ENCODE data around the gene OPN4. TPM values are rescaled to one million over a fixed set of nuclear protein-coding genes. Genes with fewer than 3 reads are reported as not detected.

Gene OPN4
- total and polyA plus RNA-seq, 10 donors = not detected

GRCh38 chr10:86689146-86689545 is 34.8 kb downstream of the OPN4 start:
- intact Hi-C loops (cut with DNase I; ENCODE audit: low total_unique reads) = no loop called here
- H3K4me1 ChIP-seq = peaks cover 6 to 21% (median 9%) of the 10 kb centered on the region in 6 donors
- no peaks in the 10 kb centered on the region for H3K36me3 ChIP-seq
- TF ChIP-seq POLR2A (IDR thresholded peaks at IDR 0.05) (no peak), POLR2AphosphoS5 (IDR thresholded peaks at IDR 0.05) (no peak), CTCF (IDR thresholded peaks at IDR 0.05 in 8 of 11, conservative IDR thresholded peaks at IDR 0.05 in 3 of 11) (no peak)
- H3K4me3 ChIP-seq = no peak overlapping the region
- no peak for DNase-seq
- peaks cover 0 to 51% (median 5%) of the 10 kb centered on the region in 7 donors for H3K27me3 ChIP-seq (replicated peaks in 1 of 7)
- no peaks in the 10 kb centered on the region for H3K9me3 ChIP-seq
- no peak overlapping the region for H3K27ac ChIP-seq
- WGBS, 5 donors = 83 to 90% (median 86%) methylated on average over 13 of the region's 13 CpGs

- Histone ChIP-seq H3K36me3 (no peaks in the 10 kb centered on the region), H3K4me1 (peaks cover 6 to 13% (median 9%) of the 10 kb centered on the region in 6 donors), H3K4me3 (no peak overlapping the region), H3K9me3 (no peaks in the 10 kb centered on the region), H3K27me3 (replicated peaks in 1 of 7) (peaks cover 0 to 48% (median 0%) of the 10 kb centered on the region in 7 donors), H3K27ac (no peak overlapping the region)
- intact Hi-C loops (cut with DNase I; ENCODE audit: low total_unique reads) = no loop called here
- TF ChIP-seq POLR2AphosphoS5 (IDR thresholded peaks at IDR 0.05) (no peak), CTCF (IDR thresholded peaks at IDR 0.05 in 8 of 11, conservative IDR thresholded peaks at IDR 0.05 in 3 of 11) (no peak), POLR2A (IDR thresholded peaks at IDR 0.05) (no peak)
- 82 to 92% (median 87%) methylated on average over 5 of the region's 5 CpGs for WGBS, 5 donors
- DNase-seq = no peak
Measured at GRCh38 chr10:86690231-86690630, 35.9 kb downstream of the OPN4 start.

GRCh38 chr10:86690657-86691084 is 36.3 kb downstream of the OPN4 start:
- no peak for DNase-seq
- Histone ChIP-seq H3K9me3 (no peaks in the 10 kb centered on the region), H3K27ac (no peak overlapping the region), H3K4me3 (no peak overlapping the region), H3K36me3 (no peaks in the 10 kb centered on the region), H3K4me1 (peaks cover 6 to 13% (median 9%) of the 10 kb centered on the region in 6 donors), H3K27me3 (replicated peaks in 1 of 7) (peaks cover 0 to 48% (median 0%) of the 10 kb centered on the region in 7 donors)
- 76 to 92% (median 78%) methylated on average over 2 to 3 of the region's 3 CpGs for WGBS, 5 donors
- intact Hi-C loops (cut with DNase I; ENCODE audit: low total_unique reads) = no loop called here
- TF ChIP-seq CTCF (IDR thresholded peaks at IDR 0.05 in 8 of 11, conservative IDR thresholded peaks at IDR 0.05 in 3 of 11) (no peak), POLR2AphosphoS5 (IDR thresholded peaks at IDR 0.05) (no peak), POLR2A (IDR thresholded peaks at IDR 0.05) (no peak)

GRCh38 chr10:86691333-86692022 is 37.1 kb downstream of the OPN4 start:
- H3K27ac ChIP-seq = no peak overlapping the region
- no peak overlapping the region for H3K4me3 ChIP-seq
- intact Hi-C loops (cut with DNase I; ENCODE audit: low total_unique reads) = no loop called here
- peaks cover 6 to 13% (median 9%) of the 10 kb centered on the region in 6 donors for H3K4me1 ChIP-seq
- DNase-seq = no peak
- WGBS, 5 donors = 89 to 97% (median 91%) methylated on average over 10 to 14 of the region's 14 CpGs
- H3K9me3 ChIP-seq = no peaks in the 10 kb centered on the region
- TF ChIP-seq POLR2AphosphoS5 (IDR thresholded peaks at IDR 0.05) (no peak), POLR2A (IDR thresholded peaks at IDR 0.05) (no peak), CTCF (IDR thresholded peaks at IDR 0.05 in 8 of 11, conservative IDR thresholded peaks at IDR 0.05 in 3 of 11) (no peak)
- peaks cover 0 to 47% (median 0%) of the 10 kb centered on the region in 7 donors for H3K27me3 ChIP-seq (replicated peaks in 1 of 7)
- no peaks in the 10 kb centered on the region for H3K36me3 ChIP-seq
